ENCODE results near the gene ZCCHC9. TPM values are rescaled to one million over a fixed set of nuclear protein-coding genes. Genes with fewer than 3 reads are reported as not detected.
"Not testable (repeated sequence)": the region's sequence is repeated elsewhere in the genome, so short reads cannot be mapped to it uniquely, and the experiment has no call there.

Gene ZCCHC9
- total RNA-seq, 1 donor from 2014 or later: 16.2 TPM

GRCh38 chr5:81269751-81270393 is 31.5 kb upstream of the ZCCHC9 start:
- no peaks in the 10 kb centered on the region for H3K4me1 ChIP-seq (ENCODE audit: control insufficient read depth in 3 of 3, insufficient read depth in 3 of 3, low read length in 3 of 3)
- no peak overlapping the region for H3K4me3 ChIP-seq (ENCODE audit: low read length in 3 of 3)
- H3K36me3 ChIP-seq (ENCODE audit: control insufficient read depth in 3 of 3, insufficient read depth in 3 of 3, low read length in 3 of 3): peaks cover 39 to 61% (median 51%) of the 10 kb centered on the region in 3 donors
- no peak overlapping the region for H3K27ac ChIP-seq (ENCODE audit: low read depth, low read length)
- H3K9ac ChIP-seq (ENCODE audit: low read depth in 1 of 3, low read length in 3 of 3): no peak overlapping the region
- no peaks in the 10 kb centered on the region for H3K27me3 ChIP-seq (ENCODE audit: control insufficient read depth in 3 of 3, insufficient read depth in 3 of 3, low read length in 3 of 3)
- peaks cover 2 to 7% (median 3%) of the 10 kb centered on the region in 3 donors for H3K9me3 ChIP-seq (ENCODE audit: control insufficient read depth in 3 of 3, low read length in 3 of 3)

GRCh38 chr5:81270394-81271027 is 30.9 kb upstream of the ZCCHC9 start:
- H3K27me3 ChIP-seq (ENCODE audit: control insufficient read depth in 3 of 3, insufficient read depth in 3 of 3, low read length in 3 of 3); H3K4me1 ChIP-seq (ENCODE audit: control insufficient read depth in 3 of 3, insufficient read depth in 3 of 3, low read length in 3 of 3); H3K9ac ChIP-seq (ENCODE audit: low read depth in 1 of 3, low read length in 3 of 3); H3K9me3 ChIP-seq (ENCODE audit: control insufficient read depth in 3 of 3, low read length in 3 of 3); H3K27ac ChIP-seq (ENCODE audit: low read depth, low read length); H3K4me3 ChIP-seq (ENCODE audit: low read length in 3 of 3): not testable (repeated sequence)
- peaks cover 35 to 54% (median 46%) of the 10 kb centered on the region in 3 donors for H3K36me3 ChIP-seq (ENCODE audit: control insufficient read depth in 3 of 3, insufficient read depth in 3 of 3, low read length in 3 of 3)

- no peak overlapping the region for H3K27ac ChIP-seq (ENCODE audit: low read depth, low read length)
- H3K4me1 ChIP-seq (ENCODE audit: control insufficient read depth in 3 of 3, insufficient read depth in 3 of 3, low read length in 3 of 3): no peaks in the 10 kb centered on the region
- no peak overlapping the region for H3K9ac ChIP-seq (ENCODE audit: low read depth in 1 of 3, low read length in 3 of 3)
- no peaks in the 10 kb centered on the region for H3K9me3 ChIP-seq (ENCODE audit: control insufficient read depth in 3 of 3, low read length in 3 of 3)
- no peak overlapping the region for H3K4me3 ChIP-seq (ENCODE audit: low read length in 3 of 3)
- peaks cover 0 to 7% (median 5%) of the 10 kb centered on the region in 3 donors for H3K36me3 ChIP-seq (ENCODE audit: control insufficient read depth in 3 of 3, insufficient read depth in 3 of 3, low read length in 3 of 3)
- no peaks in the 10 kb centered on the region for H3K27me3 ChIP-seq (ENCODE audit: control insufficient read depth in 3 of 3, insufficient read depth in 3 of 3, low read length in 3 of 3)
These were observed 17.4 kb upstream of the ZCCHC9 start for GRCh38 chr5:81283976-81284375.

GRCh38 chr5:81286059-81286617 is 15.2 kb upstream of the ZCCHC9 start:
- H3K36me3 ChIP-seq (ENCODE audit: control insufficient read depth in 3 of 3, insufficient read depth in 3 of 3, low read length in 3 of 3): peaks cover 2 to 10% (median 10%) of the 10 kb centered on the region in 3 donors
- no peak overlapping the region for H3K27ac ChIP-seq (ENCODE audit: low read depth, low read length)
- no peaks in the 10 kb centered on the region for H3K4me1 ChIP-seq (ENCODE audit: control insufficient read depth in 3 of 3, insufficient read depth in 3 of 3, low read length in 3 of 3)
- H3K9me3 ChIP-seq (ENCODE audit: control insufficient read depth in 3 of 3, low read length in 3 of 3): no peaks in the 10 kb centered on the region
- no peak overlapping the region for H3K4me3 ChIP-seq (ENCODE audit: low read length in 3 of 3)
- H3K9ac ChIP-seq (ENCODE audit: low read depth in 1 of 3, low read length in 3 of 3): no peak overlapping the region
- no peaks in the 10 kb centered on the region for H3K27me3 ChIP-seq (ENCODE audit: control insufficient read depth in 3 of 3, insufficient read depth in 3 of 3, low read length in 3 of 3)

GRCh38 chr5:81288021-81288433 is 13.4 kb upstream of the ZCCHC9 start:
- H3K27ac ChIP-seq (ENCODE audit: low read depth, low read length): no peak overlapping the region
- H3K9me3 ChIP-seq (ENCODE audit: control insufficient read depth in 3 of 3, low read length in 3 of 3): peaks cover 0 to 6% (median 2%) of the 10 kb centered on the region in 3 donors
- H3K27me3 ChIP-seq (ENCODE audit: control insufficient read depth in 3 of 3, insufficient read depth in 3 of 3, low read length in 3 of 3): no peaks in the 10 kb centered on the region
- peaks cover 2 to 19% (median 16%) of the 10 kb centered on the region in 3 donors for H3K36me3 ChIP-seq (ENCODE audit: control insufficient read depth in 3 of 3, insufficient read depth in 3 of 3, low read length in 3 of 3)
- H3K4me1 ChIP-seq (ENCODE audit: control insufficient read depth in 3 of 3, insufficient read depth in 3 of 3, low read length in 3 of 3): no peaks in the 10 kb centered on the region
- H3K9ac ChIP-seq (ENCODE audit: low read depth in 1 of 3, low read length in 3 of 3): no peak overlapping the region
- no peak overlapping the region for H3K4me3 ChIP-seq (ENCODE audit: low read length in 3 of 3)

GRCh38 chr5:81290146-81290545 is 11.2 kb upstream of the ZCCHC9 start:
- H3K36me3 ChIP-seq (ENCODE audit: control insufficient read depth in 3 of 3, insufficient read depth in 3 of 3, low read length in 3 of 3): peaks cover 2 to 19% (median 18%) of the 10 kb centered on the region in 3 donors
- no peak overlapping the region for H3K4me3 ChIP-seq (ENCODE audit: low read length in 3 of 3)
- peaks cover 0 to 6% (median 2%) of the 10 kb centered on the region in 3 donors for H3K9me3 ChIP-seq (ENCODE audit: control insufficient read depth in 3 of 3, low read length in 3 of 3)
- H3K27me3 ChIP-seq (ENCODE audit: control insufficient read depth in 3 of 3, insufficient read depth in 3 of 3, low read length in 3 of 3): no peaks in the 10 kb centered on the region
- no peak overlapping the region for H3K27ac ChIP-seq (ENCODE audit: low read depth, low read length)
- no peak overlapping the region for H3K9ac ChIP-seq (ENCODE audit: low read depth in 1 of 3, low read length in 3 of 3)
- H3K4me1 ChIP-seq (ENCODE audit: control insufficient read depth in 3 of 3, insufficient read depth in 3 of 3, low read length in 3 of 3): no peaks in the 10 kb centered on the region

GRCh38 chr5:81292130-81292529 is 9.3 kb upstream of the ZCCHC9 start:
- no peaks in the 10 kb centered on the region for H3K4me1 ChIP-seq (ENCODE audit: control insufficient read depth in 3 of 3, insufficient read depth in 3 of 3, low read length in 3 of 3)
- peak overlapping the region in 1 of 3 donors; percentile 27 for H3K4me3 ChIP-seq (ENCODE audit: low read length in 3 of 3)
- peaks cover 2 to 13% (median 11%) of the 10 kb centered on the region in 3 donors for H3K36me3 ChIP-seq (ENCODE audit: control insufficient read depth in 3 of 3, insufficient read depth in 3 of 3, low read length in 3 of 3)
- no peak overlapping the region for H3K9ac ChIP-seq (ENCODE audit: low read depth in 1 of 3, low read length in 3 of 3)
- H3K27me3 ChIP-seq (ENCODE audit: control insufficient read depth in 3 of 3, insufficient read depth in 3 of 3, low read length in 3 of 3): no peaks in the 10 kb centered on the region
- peaks cover 0 to 6% (median 2%) of the 10 kb centered on the region in 3 donors for H3K9me3 ChIP-seq (ENCODE audit: control insufficient read depth in 3 of 3, low read length in 3 of 3)
- no peak overlapping the region for H3K27ac ChIP-seq (ENCODE audit: low read depth, low read length)

GRCh38 chr5:81294021-81294420 is 7.4 kb upstream of the ZCCHC9 start:
- not testable (repeated sequence) for H3K4me1 ChIP-seq (ENCODE audit: control insufficient read depth in 3 of 3, insufficient read depth in 3 of 3, low read length in 3 of 3); H3K4me3 ChIP-seq (ENCODE audit: low read length in 3 of 3); H3K9ac ChIP-seq (ENCODE audit: low read depth in 1 of 3, low read length in 3 of 3); H3K27me3 ChIP-seq (ENCODE audit: control insufficient read depth in 3 of 3, insufficient read depth in 3 of 3, low read length in 3 of 3); H3K27ac ChIP-seq (ENCODE audit: low read depth, low read length); H3K9me3 ChIP-seq (ENCODE audit: control insufficient read depth in 3 of 3, low read length in 3 of 3)
- peaks cover 2 to 13% (median 11%) of the 10 kb centered on the region in 3 donors for H3K36me3 ChIP-seq (ENCODE audit: control insufficient read depth in 3 of 3, insufficient read depth in 3 of 3, low read length in 3 of 3)

- Histone ChIP-seq H3K4me3 (ENCODE audit: low read length in 3 of 3) (no peak overlapping the region), H3K27ac (ENCODE audit: low read depth, low read length) (no peak overlapping the region), H3K4me1 (ENCODE audit: control insufficient read depth in 3 of 3, insufficient read depth in 3 of 3, low read length in 3 of 3) (peaks cover 9 to 27% (median 13%) of the 10 kb centered on the region in 3 donors), H3K9me3 (ENCODE audit: control insufficient read depth in 3 of 3, low read length in 3 of 3) (no peaks in the 10 kb centered on the region), H3K9ac (ENCODE audit: low read depth in 1 of 3, low read length in 3 of 3) (peak overlapping the region in 1 of 3 donors; percentile 12), H3K27me3 (ENCODE audit: control insufficient read depth in 3 of 3, insufficient read depth in 3 of 3, low read length in 3 of 3) (no peaks in the 10 kb centered on the region), H3K36me3 (ENCODE audit: control insufficient read depth in 3 of 3, insufficient read depth in 3 of 3, low read length in 3 of 3) (peaks cover 0 to 3% (median 2%) of the 10 kb centered on the region in 3 donors)
These were observed 3.9 kb upstream of the ZCCHC9 start for GRCh38 chr5:81297531-81297930.

- peak overlapping the region; percentile 88 to 99 (median 94) for H3K4me3 ChIP-seq (ENCODE audit: low read length in 3 of 3)
- peaks cover 0 to 9% (median 7%) of the 10 kb centered on the region in 3 donors for H3K36me3 ChIP-seq (ENCODE audit: control insufficient read depth in 3 of 3, insufficient read depth in 3 of 3, low read length in 3 of 3)
- no peaks in the 10 kb centered on the region for H3K9me3 ChIP-seq (ENCODE audit: control insufficient read depth in 3 of 3, low read length in 3 of 3)
- H3K4me1 ChIP-seq (ENCODE audit: control insufficient read depth in 3 of 3, insufficient read depth in 3 of 3, low read length in 3 of 3): peaks cover 10 to 29% (median 14%) of the 10 kb centered on the region in 3 donors
- peak overlapping the region; percentile 84 for H3K27ac ChIP-seq (ENCODE audit: low read depth, low read length)
- H3K27me3 ChIP-seq (ENCODE audit: control insufficient read depth in 3 of 3, insufficient read depth in 3 of 3, low read length in 3 of 3): no peaks in the 10 kb centered on the region
- H3K9ac ChIP-seq (ENCODE audit: low read depth in 1 of 3, low read length in 3 of 3): peak overlapping the region; percentile 89 to 96 (median 94)
These were observed 491 bp upstream of the ZCCHC9 start for GRCh38 chr5:81300921-81301270.

Data from skeletal muscle tissue (tissue), 4 donors.